A549 (cell line): Measurements from ENCODE around the gene C9orf78. TPM values are rescaled to one million over a fixed set of nuclear protein-coding genes. Genes with fewer than 3 reads are reported as not detected.

Experiments used
- ATAC-seq, 2 experiments: fragments of 200-7000 bp in 1 of 2; fragments of >200 bp in 1 of 2; cut with Nextera tagmentation in 1 of 2; cut with Tn5 transposase in 1 of 2; 3 replicates each; pipeline versions ENCODE4 v1.8.0 to v1.9.1; 2018 to 2020; ENCODE audit warnings: mild to moderate bottlenecking in 1 of 2, moderate library complexity in 1 of 2
- CTCF ChIA-PET: fragments of 300-600 bp; sonication (Branson Sonifier 250); formaldehyde crosslinking; extraction: SDS; loops from one replicate; lab custom pipeline; 2021; ENCODE audit warnings: antibody characterized with exemption, inconsistent platforms; lab: Yijun Ruan, JAX
- POLR2A ChIA-PET: fragments of 350-600 bp; formaldehyde crosslinking; extraction: SDS; loops from one replicate; lab custom pipeline; 2021; ENCODE audit warnings: antibody characterized with exemption, inconsistent platforms; lab: Yijun Ruan, JAX
- DNase-seq, 2 experiments: peaks; one replicate each; pipeline versions ENCODE4 v3.0.0 to v3.0.0-alpha.2; 2011 to 2016; ENCODE audit warnings: low read depth in 1 of 2, low spot score in 1 of 2
- FAIRE-seq: peaks from 2 replicates; lab custom pipeline; 2011; peaks lifted over from hg19 to GRCh38; lab: Jason Lieb, UNC
- H3K27ac ChIP-seq, 2 experiments: fragments of >200 bp; sonication (Bioruptor Twin); formaldehyde crosslinking; 3 replicates each; pipeline ENCODE4 v1.5.1; 2016 to 2017
- H3K4me1 ChIP-seq: fragments of >200 bp; sonication (Bioruptor Twin); formaldehyde crosslinking; 3 replicates; pipeline ENCODE4 v1.6.1; 2016
- H3K4me2 ChIP-seq: fragments of >200 bp; sonication (Bioruptor Twin); formaldehyde crosslinking; 3 replicates; pipeline ENCODE4 v1.6.1; 2016
- H3K4me3 ChIP-seq: fragments of >200 bp; sonication (Bioruptor Twin); formaldehyde crosslinking; 3 replicates; pipeline ENCODE4 v1.5.1; 2016
- H3K9me3 ChIP-seq: fragments of >200 bp; sonication (Bioruptor Twin); formaldehyde crosslinking; 3 replicates; pipeline ENCODE4 v1.6.1; 2016
- BHLHE40 ChIP-seq: IDR thresholded peaks from 2 replicates; pipeline ENCODE4 v1.6.1; 2012; ENCODE audit warnings: low read depth, low read length, inconsistent platforms
- CBX2 ChIP-seq: fragments of 200-600 bp; sonication (generic); IDR thresholded peaks from 2 replicates; pipeline ENCODE4 v1.6.1; 2016; ENCODE audit warnings: low read depth, mild to moderate bottlenecking, borderline replicate concordance
- CHD2 ChIP-seq: fragments of 150-350 bp; IDR thresholded peaks from 2 replicates; pipeline ENCODE4 v1.6.1; 2014; ENCODE audit warnings: low read length; ENCODE audit not compliant: partially characterized antibody
- FOSL2 ChIP-seq, 2 experiments: fragments of 450-650 bp in 1 of 2; fragments of >200 bp in 1 of 2; sonication (Bioruptor Twin) in 1 of 2; formaldehyde crosslinking; IDR thresholded peaks; 2 replicates each; pipeline versions ENCODE4 v1.5.0 to v1.6.1; 2016 to 2020; ENCODE audit warnings: mild to moderate bottlenecking in 1 of 2, moderate library complexity in 1 of 2
- FOXS1 ChIP-seq: fragments of 250-450 bp; sonication (Bioruptor Pico); IDR thresholded peaks from 2 replicates; pipeline ENCODE4 v1.5.0; 2020; ENCODE audit warnings: mild to moderate bottlenecking, moderate library complexity
- HEYL ChIP-seq: fragments of 250-450 bp; sonication (Bioruptor Pico); IDR thresholded peaks from 2 replicates; pipeline ENCODE4 v1.8.0; 2021; ENCODE audit warnings: mild to moderate bottlenecking, moderate library complexity
- HOXA7 ChIP-seq: fragments of 250-450 bp; sonication (Bioruptor Pico); IDR thresholded peaks from 2 replicates; pipeline ENCODE4 v1.5.0; 2020; ENCODE audit warnings: mild to moderate bottlenecking, moderate library complexity
- HOXB13 ChIP-seq: fragments of 250-450 bp; sonication (Bioruptor Pico); IDR thresholded peaks from 2 replicates; pipeline ENCODE4 v1.5.0; 2020; ENCODE audit warnings: low read depth, mild to moderate bottlenecking, moderate library complexity
- HOXB5 ChIP-seq: fragments of 250-450 bp; sonication (Bioruptor Pico); IDR thresholded peaks from 2 replicates; pipeline ENCODE4 v1.5.0; 2020; ENCODE audit warnings: mild to moderate bottlenecking, moderate library complexity
- JUN ChIP-seq, 2 experiments: fragments of >200 bp; sonication (Bioruptor Twin); formaldehyde crosslinking; IDR thresholded peaks; 2 replicates in 1 of 2; 3 replicates in 1 of 2; pipeline ENCODE4 v1.6.1; 2016 to 2017
- JUNB ChIP-seq: fragments of >200 bp; sonication (Bioruptor Twin); formaldehyde crosslinking; IDR thresholded peaks from 2 replicates; pipeline ENCODE4 v1.6.1; 2016
- KDM5A ChIP-seq: fragments of 200-600 bp; sonication (generic); IDR thresholded peaks from 2 replicates; pipeline ENCODE4 v1.6.1; 2016; ENCODE audit warnings: antibody characterized with exemption, mild to moderate bottlenecking
- MAFK ChIP-seq: fragments of 450-650 bp; IDR thresholded peaks from 2 replicates; pipeline ENCODE4 v1.6.1; 2014; ENCODE audit not compliant: partially characterized antibody
- PHF8 ChIP-seq: fragments of 200-600 bp; sonication (generic); IDR thresholded peaks from 2 replicates; pipeline ENCODE4 v1.6.1; 2016; ENCODE audit warnings: low read depth, mild to moderate bottlenecking, antibody characterized with exemption, moderate library complexity, borderline replicate concordance
- POLR2A ChIP-seq: IDR thresholded peaks from 2 replicates; pipeline ENCODE4 v1.6.1; 2012; ENCODE audit warnings: mild to moderate bottlenecking, low read length
- RCOR1 ChIP-seq: fragments of 150-350 bp; IDR thresholded peaks from 2 replicates; pipeline ENCODE4 v1.6.1; 2014; ENCODE audit warnings: antibody characterized with exemption, low read length, low read depth
- ZSCAN20 ChIP-seq: fragments of 250-450 bp; sonication (Bioruptor Pico); IDR thresholded peaks from 2 replicates; pipeline ENCODE4 v1.8.0; 2022; ENCODE audit warnings: mild to moderate bottlenecking, moderate library complexity
- WGBS: methylation state at CpG from one replicate; pipeline ENCODE4 v1.1.6; 2017; ENCODE audit errors: missing lambda C conversion rate; 5-methylcytosine and 5-hydroxymethylcytosine counted together
- polyA plus RNA-seq, 4 experiments: library from polyadenylated mRNA; depleted of rRNA in 3 of 4; stranded (reverse); fragments of >200 nt; fragmentation: RNase III in 1 of 4; extraction: RNeasy Plus Mini Kit Qiagen cat#74134 plus additional on column Dnase treatment in 1 of 4; gene quantifications; 2 replicates in 3 of 4; 3 replicates in 1 of 4; pipeline ENCODE4 v1.2.3, GENCODE V29; 2011 to 2017
- TF ChIP-seq, protein P1 (sequence below): fragments of 200-600 bp; sonication (generic); IDR thresholded peaks from 2 replicates; pipeline ENCODE4 v1.6.1; 2016; ENCODE audit warnings: antibody characterized with exemption, mild to moderate bottlenecking, moderate library complexity
- TF ChIP-seq, protein P2 (sequence below): fragments of >200 bp; sonication (Bioruptor Twin); formaldehyde crosslinking; IDR thresholded peaks from 3 replicates; pipeline ENCODE4 v1.6.1; 2016
- TF ChIP-seq, protein P3 (sequence below): fragments of 450-650 bp; IDR thresholded peaks from 2 replicates; pipeline ENCODE4 v1.6.1; 2014; ENCODE audit warnings: antibody characterized with exemption
- TF ChIP-seq, protein P4 (sequence below): IDR thresholded peaks from 2 replicates; pipeline ENCODE4 v1.6.1; 2012

The C9orf78 gene
- polyA plus RNA-seq, 2 of the 4 experiments (the other 2 are of a cell fraction): 91.4 to 131 TPM

DNA sequence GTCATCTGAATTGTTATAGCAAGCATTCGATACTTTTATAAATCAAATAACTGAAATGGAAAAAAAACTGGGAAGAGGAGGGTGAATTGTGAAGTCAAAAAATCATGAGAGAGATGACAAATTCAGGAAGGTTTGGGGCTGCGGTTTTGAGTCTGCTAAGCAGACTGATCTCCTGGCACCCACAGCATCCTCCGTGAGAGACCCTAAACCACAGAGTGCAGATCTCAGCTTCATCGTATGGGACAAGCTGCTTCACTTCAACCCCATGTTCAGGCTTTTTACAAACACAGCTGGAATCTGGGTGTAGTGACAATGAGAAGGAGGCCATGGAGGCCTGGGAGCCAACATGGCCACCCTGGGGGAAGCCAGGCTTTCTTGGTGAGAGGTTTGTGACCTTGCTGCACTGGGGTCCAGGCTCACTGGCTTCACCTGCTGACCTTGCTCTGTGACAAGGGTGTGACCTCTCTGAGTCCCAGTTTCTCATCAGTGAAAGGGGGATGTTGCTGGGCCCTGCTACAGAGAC, 19.6 kb upstream of the C9orf78 start:
- no peak overlapping the region for H3K4me2 ChIP-seq
- DNase-seq: no peak
- TF ChIP-seq FOXS1 (CRISPR knock-in tag): no peak
- TF ChIP-seq, protein P1, sequence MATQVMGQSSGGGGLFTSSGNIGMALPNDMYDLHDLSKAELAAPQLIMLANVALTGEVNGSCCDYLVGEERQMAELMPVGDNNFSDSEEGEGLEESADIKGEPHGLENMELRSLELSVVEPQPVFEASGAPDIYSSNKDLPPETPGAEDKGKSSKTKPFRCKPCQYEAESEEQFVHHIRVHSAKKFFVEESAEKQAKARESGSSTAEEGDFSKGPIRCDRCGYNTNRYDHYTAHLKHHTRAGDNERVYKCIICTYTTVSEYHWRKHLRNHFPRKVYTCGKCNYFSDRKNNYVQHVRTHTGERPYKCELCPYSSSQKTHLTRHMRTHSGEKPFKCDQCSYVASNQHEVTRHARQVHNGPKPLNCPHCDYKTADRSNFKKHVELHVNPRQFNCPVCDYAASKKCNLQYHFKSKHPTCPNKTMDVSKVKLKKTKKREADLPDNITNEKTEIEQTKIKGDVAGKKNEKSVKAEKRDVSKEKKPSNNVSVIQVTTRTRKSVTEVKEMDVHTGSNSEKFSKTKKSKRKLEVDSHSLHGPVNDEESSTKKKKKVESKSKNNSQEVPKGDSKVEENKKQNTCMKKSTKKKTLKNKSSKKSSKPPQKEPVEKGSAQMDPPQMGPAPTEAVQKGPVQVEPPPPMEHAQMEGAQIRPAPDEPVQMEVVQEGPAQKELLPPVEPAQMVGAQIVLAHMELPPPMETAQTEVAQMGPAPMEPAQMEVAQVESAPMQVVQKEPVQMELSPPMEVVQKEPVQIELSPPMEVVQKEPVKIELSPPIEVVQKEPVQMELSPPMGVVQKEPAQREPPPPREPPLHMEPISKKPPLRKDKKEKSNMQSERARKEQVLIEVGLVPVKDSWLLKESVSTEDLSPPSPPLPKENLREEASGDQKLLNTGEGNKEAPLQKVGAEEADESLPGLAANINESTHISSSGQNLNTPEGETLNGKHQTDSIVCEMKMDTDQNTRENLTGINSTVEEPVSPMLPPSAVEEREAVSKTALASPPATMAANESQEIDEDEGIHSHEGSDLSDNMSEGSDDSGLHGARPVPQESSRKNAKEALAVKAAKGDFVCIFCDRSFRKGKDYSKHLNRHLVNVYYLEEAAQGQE: no peak
- no peak for TF ChIP-seq CHD2
- TF ChIP-seq MAFK: no peak
- TF ChIP-seq KDM5A: no peak
- TF ChIP-seq HOXB13 (CRISPR knock-in tag): no peak
- TF ChIP-seq HOXA7 (CRISPR knock-in tag): no peak
- TF ChIP-seq, protein P2, sequence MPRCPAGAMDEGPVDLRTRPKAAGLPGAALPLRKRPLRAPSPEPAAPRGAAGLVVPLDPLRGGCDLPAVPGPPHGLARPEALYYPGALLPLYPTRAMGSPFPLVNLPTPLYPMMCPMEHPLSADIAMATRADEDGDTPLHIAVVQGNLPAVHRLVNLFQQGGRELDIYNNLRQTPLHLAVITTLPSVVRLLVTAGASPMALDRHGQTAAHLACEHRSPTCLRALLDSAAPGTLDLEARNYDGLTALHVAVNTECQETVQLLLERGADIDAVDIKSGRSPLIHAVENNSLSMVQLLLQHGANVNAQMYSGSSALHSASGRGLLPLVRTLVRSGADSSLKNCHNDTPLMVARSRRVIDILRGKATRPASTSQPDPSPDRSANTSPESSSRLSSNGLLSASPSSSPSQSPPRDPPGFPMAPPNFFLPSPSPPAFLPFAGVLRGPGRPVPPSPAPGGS: no peak
- TF ChIP-seq JUN (IDR thresholded peaks at IDR 0.05): no peak
- TF ChIP-seq, protein P3, sequence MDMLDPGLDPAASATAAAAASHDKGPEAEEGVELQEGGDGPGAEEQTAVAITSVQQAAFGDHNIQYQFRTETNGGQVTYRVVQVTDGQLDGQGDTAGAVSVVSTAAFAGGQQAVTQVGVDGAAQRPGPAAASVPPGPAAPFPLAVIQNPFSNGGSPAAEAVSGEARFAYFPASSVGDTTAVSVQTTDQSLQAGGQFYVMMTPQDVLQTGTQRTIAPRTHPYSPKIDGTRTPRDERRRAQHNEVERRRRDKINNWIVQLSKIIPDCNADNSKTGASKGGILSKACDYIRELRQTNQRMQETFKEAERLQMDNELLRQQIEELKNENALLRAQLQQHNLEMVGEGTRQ: no peak
- TF ChIP-seq, protein P4, sequence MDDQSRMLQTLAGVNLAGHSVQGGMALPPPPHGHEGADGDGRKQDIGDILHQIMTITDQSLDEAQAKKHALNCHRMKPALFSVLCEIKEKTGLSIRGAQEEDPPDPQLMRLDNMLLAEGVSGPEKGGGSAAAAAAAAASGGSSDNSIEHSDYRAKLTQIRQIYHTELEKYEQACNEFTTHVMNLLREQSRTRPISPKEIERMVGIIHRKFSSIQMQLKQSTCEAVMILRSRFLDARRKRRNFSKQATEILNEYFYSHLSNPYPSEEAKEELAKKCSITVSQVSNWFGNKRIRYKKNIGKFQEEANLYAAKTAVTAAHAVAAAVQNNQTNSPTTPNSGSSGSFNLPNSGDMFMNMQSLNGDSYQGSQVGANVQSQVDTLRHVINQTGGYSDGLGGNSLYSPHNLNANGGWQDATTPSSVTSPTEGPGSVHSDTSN: no peak
- TF ChIP-seq ZSCAN20 (CRISPR knock-in tag): no peak
- no peak for TF ChIP-seq CBX2
- TF ChIP-seq FOSL2 (IDR thresholded peaks at IDR 0.05): no peak
- no peak for TF ChIP-seq FOSL2 (CRISPR knock-in tag; IDR thresholded peaks at IDR 0.05)
- TF ChIP-seq HOXB5 (CRISPR knock-in tag): no peak
- no peak for FAIRE-seq
- CTCF ChIA-PET: interaction anchor here (0.8 to 1.0 kb wide), 3 partner anchors 13 to 137 kb away, joined by 3 read pairs; no protein-coding TSS in a partner anchor
- POLR2A ChIA-PET: no interaction called here
- H3K4me3 ChIP-seq: no peak overlapping the region
- ATAC-seq: no peak
- H3K9me3 ChIP-seq: no peaks in the 10 kb centered on the region
- 90% methylated on average over 4 of the region's 4 CpGs for WGBS
- H3K27ac ChIP-seq: no peak overlapping the region
- H3K4me1 ChIP-seq: no peaks in the 10 kb centered on the region

DNA sequence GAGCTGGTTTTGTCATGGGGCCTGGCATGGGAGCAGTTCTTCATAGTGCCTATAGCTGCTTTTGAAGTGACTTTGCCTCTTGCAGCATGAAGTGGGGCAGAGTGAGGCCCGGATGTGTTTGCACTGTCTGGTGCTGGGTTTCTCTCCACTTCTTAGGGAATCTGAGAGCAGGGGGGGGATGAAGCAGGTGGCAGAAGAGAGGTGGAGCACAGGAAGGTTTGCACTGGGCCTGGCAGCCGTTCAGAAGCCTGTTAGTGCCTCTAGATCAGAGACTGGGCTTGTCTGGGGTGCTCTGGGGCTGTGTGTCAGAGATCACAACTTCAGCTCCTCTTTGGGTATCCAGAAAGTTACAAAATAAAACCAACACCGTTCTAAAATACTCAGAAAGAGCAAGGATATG, 18.5 kb upstream of the C9orf78 start:
- Histone ChIP-seq H3K9me3 (no peaks in the 10 kb centered on the region), H3K4me3 (no peak overlapping the region), H3K4me1 (no peaks in the 10 kb centered on the region), H3K4me2 (no peak overlapping the region), H3K27ac (no peak overlapping the region)
- ChIA-PET CTCF (interaction anchor here (1.0 to 1.6 kb wide), 3 partner anchors 10 to 138 kb away, joined by 3 to 4 read pairs (median 3); no protein-coding TSS in a partner anchor), POLR2A (no interaction called here)
- TF ChIP-seq RCOR1 (no peak), BHLHE40 (no peak), POLR2A (no peak), PHF8 (no peak), HOXA7 (CRISPR knock-in tag) (no peak), JUNB (no peak), HEYL (no peak)
- TF ChIP-seq, protein P2: no peak
- no peak for FAIRE-seq
- 40% methylated on average over 3 of the region's 3 CpGs for whole genome bisulfite sequencing
- no peak for DNase-seq
- ATAC-seq: no peak
